ENCODE measurements around the gene GMDS.

The GMDS gene

DNA sequence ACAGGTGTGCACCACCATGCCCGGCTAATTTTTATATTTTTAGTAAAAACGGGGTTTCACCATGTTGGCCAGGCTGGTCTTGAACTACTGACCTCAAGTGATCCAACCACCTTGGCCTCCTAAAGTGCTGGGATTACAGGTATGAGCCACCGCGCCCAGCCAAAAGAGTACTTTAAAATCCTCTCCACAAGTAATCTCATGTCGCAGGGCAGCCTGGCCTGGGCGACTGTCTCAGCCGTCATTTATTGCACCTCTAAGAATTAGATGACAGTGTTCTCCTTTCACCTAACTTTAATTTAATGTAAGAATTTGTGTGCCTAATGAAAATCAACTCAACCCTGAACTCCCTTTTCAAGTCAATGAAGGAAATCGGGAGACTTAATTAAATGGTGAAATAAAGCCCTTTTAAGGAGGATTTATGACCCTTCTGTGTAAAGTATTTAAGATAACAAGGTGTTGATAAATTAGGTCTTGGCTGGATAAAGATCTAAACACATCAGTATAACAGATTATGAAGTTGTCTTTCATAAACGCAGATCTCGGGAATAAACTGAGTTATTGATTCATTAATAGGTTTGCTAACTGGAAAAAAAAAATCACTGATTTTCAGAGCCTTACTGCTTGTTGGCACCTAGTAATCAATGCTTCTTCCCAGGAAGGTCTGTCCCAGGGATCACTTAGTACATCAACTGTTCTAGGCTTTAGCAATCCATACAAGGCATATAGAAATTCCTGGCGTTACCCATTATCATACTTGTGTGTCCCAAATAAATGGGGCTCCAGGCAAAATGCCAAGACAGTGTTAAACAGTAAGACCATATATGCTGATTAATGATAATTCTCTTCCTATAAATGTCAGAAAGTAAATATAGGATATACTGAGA is 209.3 kb downstream of the GMDS start:
- DNase-seq (ENCODE audit: low read depth): no peak

GRCh38 chr6:2035046-2035445 is 210.4 kb downstream of the GMDS start:
- DNase-seq (ENCODE audit: low read depth): no peak

DNA sequence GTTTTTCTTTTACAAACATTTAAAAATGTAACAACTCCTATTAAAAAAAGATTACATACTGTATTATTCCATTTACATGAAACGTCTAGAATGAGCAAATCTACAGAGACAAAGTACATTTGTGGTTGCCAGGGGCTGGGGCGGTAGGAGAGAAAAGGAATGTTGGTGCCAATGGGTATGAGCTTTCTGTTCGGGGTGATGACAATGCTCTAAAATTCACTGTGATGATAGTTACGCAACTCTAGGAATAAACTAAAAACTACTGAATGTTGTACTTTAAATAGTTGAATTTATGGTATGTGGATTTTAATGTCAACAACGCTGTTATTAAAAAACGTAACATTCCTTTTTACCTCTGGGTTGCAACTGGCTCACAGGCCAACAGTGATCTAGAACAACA is 211.1 kb downstream of the GMDS start:
- no peak for DNase-seq (ENCODE audit: low read depth)

- no peak for DNase-seq (ENCODE audit: low read depth)
Observed at GRCh38 chr6:2033544-2033943, 211.9 kb downstream of the GMDS start.

- DNase-seq (ENCODE audit: low read depth): no peak
Observed at GRCh38 chr6:2030682-2031244, 214.6 kb downstream of the GMDS start.

DNA sequence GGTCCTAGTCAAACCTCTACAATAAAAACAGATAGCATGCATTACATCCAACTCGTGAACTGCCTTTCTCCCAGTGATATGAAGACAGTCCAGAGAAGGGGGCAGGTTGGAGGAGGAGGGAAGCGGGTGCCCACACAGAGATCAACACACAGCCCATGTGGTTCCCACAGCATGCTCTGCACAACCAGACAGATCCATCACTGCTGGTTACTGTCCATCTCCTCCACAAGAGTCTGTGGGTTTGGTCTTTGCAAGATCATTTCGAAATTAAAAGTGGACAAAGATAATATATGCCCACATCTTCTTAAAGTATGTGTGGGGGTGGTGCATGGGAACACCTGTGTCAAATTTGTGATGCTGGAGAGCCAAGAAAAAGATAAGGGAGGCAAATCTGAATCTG is 215.5 kb downstream of the GMDS start:
- no peak for DNase-seq (ENCODE audit: low read depth)

DNA sequence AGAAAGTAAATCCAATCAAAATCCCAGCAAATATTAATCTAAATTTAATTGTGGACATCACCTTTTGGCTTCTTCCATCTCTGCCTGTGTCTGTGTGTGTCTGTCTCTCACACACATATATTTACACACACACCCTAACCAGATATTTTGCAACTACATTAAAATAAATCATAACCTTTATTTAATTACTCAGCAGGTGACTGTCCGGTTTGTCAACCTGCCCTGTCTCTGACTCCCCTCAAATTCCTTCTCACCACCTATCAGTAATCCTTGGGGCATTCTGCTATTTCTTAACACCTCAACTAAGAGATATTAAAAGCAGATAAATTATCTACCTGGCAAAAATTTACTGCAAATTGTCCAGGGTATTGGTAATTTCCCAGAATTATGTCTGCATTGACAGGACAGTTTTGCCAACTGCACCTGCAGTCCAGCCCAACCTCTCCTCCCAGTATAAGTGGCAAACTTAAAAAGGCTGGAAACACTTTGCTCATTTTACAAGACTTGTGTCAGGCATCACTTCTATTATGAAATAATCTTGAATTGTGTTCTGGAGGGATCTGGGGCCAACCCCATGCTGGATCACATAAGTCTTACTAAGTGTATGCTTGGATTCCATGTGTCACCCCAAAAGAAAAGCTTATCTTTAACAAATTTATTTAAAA is 216.1 kb downstream of the GMDS start:
- DNase-seq (ENCODE audit: low read depth): no peak

- no peak for DNase-seq (ENCODE audit: low read depth)
Observed at GRCh38 chr6:2028457-2029038, 216.9 kb downstream of the GMDS start.

DNA sequence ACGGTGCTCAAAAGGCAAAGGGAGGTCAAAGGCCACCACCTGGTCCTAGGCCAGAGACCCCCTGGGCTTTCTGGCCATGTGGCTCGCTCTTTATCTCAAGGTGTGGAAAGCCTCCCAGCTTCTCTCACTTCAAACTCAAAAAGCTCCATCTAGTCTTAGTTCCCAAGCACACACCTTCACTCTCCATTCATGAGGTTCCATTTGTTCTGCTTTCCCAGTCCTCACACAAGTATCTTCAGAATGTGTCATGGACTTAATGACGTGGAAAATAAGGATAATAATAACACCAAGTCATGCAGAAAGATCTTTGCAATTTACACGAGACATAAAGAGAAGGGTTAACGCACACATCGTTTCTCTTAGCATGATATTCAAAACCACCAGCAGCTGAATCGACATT is 219.3 kb downstream of the GMDS start:
- no peak for DNase-seq (ENCODE audit: low read depth)

GRCh38 chr6:2021713-2022125 is 223.7 kb downstream of the GMDS start:
- DNase-seq (ENCODE audit: low read depth): no peak

DNA sequence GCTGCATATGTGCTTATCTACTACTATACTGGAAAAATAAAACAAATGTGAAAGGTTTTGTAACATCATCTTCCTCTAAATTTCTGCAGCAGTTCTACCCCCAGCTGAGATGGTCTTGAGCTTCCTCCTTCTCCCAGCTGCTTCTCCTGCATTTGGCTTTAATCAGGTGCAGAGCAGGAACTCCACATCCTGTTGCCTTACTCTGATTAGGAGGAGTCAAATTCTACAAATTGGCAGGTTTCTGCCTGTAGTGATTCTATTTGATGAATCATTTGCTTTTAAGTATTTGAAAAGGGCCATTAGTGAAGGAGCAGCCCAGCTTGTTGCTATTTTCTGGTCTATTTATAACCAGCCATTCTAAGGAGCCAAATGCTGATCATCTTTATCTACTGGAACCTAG is 224.5 kb downstream of the GMDS start:
- DNase-seq (ENCODE audit: low read depth): no peak

DNA sequence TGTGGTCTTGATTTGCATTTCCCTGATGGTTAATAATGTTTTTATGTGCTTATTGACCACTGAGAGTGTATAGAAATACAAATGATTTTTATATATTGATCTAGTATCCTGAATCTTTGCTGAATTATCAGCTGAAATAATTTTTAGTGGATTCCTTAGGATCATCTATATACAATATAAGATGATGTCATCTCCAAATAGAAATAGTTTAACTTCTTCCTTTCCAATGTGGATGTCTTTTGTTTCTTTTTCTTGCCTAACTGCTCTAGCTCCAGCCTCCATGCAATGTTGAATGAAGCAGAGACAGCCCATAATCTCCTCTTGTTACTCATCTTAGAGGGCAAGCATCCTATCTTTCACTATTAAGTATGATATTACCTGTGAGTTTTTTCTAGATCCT is 226.4 kb downstream of the GMDS start:
- no peak for DNase-seq (ENCODE audit: low read depth)

DNA sequence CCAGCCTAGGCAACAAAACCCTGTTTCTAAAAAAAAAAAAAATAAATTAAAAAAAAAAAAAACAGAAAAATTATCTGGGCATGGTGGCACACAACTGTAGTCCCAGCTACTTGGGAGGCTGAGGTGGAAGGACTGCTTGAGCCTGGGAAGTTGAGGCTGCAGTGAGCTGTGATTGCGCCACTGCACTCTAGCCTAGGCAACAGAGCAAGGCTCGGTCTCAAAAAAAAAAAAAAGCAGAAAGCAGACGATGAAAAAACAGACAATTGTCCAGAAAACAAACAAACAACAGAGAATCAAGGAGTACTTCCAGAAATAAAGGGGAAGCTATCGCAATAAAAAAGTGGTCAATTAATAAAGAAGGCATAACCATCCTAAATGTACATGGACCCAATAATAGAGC is 229.4 kb downstream of the GMDS start:
- no peak for DNase-seq (ENCODE audit: low read depth)

GRCh38 chr6:2008383-2008976 is 236.9 kb downstream of the GMDS start:
- no peak for DNase-seq (ENCODE audit: low read depth)

- DNase-seq (ENCODE audit: low read depth): no peak
Observed at GRCh38 chr6:2007165-2007564, 238.2 kb downstream of the GMDS start.

DNA sequence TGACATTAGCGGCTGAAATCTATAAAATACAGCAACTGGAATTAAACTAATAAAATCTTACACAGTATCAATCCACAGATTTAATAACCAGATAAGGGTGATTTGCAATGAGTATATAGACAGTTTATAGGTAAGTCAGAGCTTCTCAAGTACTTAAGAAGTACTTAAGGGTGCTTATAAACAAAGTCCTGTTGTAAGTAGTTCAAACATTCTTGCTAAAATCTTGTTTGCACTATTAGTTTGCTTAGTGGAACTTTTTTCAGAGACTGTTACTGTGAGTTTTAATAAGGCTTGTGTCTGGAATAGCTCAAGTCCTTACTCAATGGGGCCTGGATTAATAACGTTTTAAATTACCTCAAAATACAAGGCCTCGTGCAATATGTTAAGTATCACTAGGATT is 240.5 kb downstream of the GMDS start:
- DNase-seq (ENCODE audit: low read depth): no peak

- no peak for DNase-seq (ENCODE audit: low read depth)
Observed at GRCh38 chr6:2000962-2001361, 244.4 kb downstream of the GMDS start.

DNA sequence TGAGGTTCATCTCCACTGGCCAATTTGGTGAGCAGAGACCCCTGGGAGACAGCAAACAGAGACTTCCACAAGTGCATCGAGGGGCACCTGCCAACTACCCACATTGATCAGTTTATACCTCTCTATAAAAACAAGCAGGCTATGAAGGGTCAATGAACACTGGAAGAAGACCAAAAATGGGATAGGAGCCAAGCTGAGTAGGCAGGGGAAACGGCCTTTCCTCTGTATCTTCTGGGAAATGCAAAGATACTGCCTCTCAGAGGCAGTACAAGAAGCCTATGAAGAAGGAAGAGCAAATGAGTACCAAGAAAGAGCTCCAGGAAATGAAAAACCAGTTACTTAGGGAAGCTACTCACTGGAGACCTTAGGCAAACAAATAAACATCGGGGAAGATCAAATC is 247.7 kb downstream of the GMDS start:
- no peak for DNase-seq (ENCODE audit: low read depth)

- DNase-seq (ENCODE audit: low read depth): no peak
Observed at GRCh38 chr6:1995636-1996035, 249.8 kb downstream of the GMDS start.

- no peak for DNase-seq (ENCODE audit: low read depth)
Observed at GRCh38 chr6:1993042-1993441, 252.4 kb downstream of the GMDS start.

DNA sequence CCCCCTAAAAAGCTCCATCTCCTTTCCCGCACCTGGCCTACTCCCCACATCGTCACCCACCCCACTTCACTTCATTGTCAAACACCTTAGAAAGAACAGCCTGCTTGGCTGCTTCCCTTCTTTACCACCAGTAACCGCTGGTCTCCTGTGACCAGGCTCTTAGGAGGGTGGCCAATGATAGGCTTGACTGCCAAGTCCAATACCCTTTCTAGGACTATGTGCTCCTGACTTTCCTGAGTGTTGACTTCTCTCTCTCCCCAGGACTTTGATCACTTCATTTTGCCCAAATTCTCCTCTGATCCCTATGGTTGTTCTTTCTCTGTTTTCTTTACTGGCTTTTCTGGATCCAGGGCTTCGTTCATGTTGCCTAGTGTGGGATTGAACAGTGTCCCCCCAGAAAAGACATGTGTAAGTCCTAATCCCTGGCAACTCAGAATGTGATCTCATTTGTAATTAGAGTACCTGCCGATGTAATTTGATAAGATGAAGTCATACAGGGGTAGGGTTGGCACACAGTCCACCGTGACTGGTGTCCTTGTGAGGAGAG is 254.0 kb downstream of the GMDS start:
- DNase-seq (ENCODE audit: low read depth): no peak

GRCh38 chr6:1988843-1989242 is 256.6 kb downstream of the GMDS start:
- no peak for DNase-seq (ENCODE audit: low read depth)
